PC-3 (cell line): ENCODE results near the gene RBP2.

Source experiments
- CTCF ChIP-seq: fragments of 300-600 bp; sonication (generic); conservative IDR thresholded peaks from 2 replicates; pipeline ENCODE4 v1.5.1; 2017; ENCODE audit warnings: antibody characterized with exemption, low read depth, mild to moderate bottlenecking, low read length
- EZH2 ChIP-seq: fragments of 300-600 bp; sonication (generic); IDR thresholded peaks from one replicate; pipeline ENCODE4 v1.6.1; 2017; ENCODE audit warnings: antibody characterized with exemption, mild to moderate bottlenecking, low read length; ENCODE audit not compliant: unreplicated experiment
- EZH2phosphoT487 ChIP-seq: fragments of 300-600 bp; sonication (generic); IDR thresholded peaks from 2 replicates; pipeline ENCODE4 v1.6.1; 2018; ENCODE audit warnings: mild to moderate bottlenecking, antibody characterized with exemption, low read length, borderline replicate concordance

DNA sequence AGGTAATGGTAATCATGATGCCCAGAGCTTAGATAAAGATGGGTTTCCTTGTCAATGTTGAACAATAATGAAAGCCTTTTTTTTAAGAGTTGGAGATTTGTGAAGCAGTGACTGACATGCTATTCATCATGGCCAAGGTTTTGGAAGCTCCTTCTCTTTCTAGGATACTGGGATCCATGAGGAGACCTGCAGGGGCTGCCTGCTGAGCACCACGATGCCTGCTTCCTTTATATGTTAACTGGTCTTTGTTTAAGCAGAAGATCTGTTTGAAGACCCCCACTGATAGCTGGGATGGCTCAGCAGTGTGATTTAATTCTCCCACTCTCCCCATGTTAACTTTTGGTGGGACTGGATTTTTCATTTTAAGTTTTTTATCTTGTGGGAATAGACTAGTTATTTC lies 47.4 kb upstream of the RBP2 start:
- TF ChIP-seq CTCF (no peak), EZH2 (no peak), EZH2phosphoT487 (no peak)
